Stimulated activated CD4-positive, alpha-beta T cell treated with anti-CD3 and anti-CD28 coated beads, Interleukin-2, amount 100 ng/mL, for 48 hours (primary cell): ENCODE results near the gene R3HDM2.
"Not testable (repeated sequence)": the region's sequence is repeated elsewhere in the genome, so short reads cannot be mapped to it uniquely, and the experiment has no call there.

Experiments used
- DNase-seq, 2 donors: peaks; one replicate each; pipeline ENCODE4 v3.0.0-alpha.2; 2020

Gene R3HDM2

GRCh38 chr12:57452181-57452936 is 21.5 kb upstream of the R3HDM2 start:
- no peak for DNase-seq

GRCh38 chr12:57451233-57451778 is 20.5 kb upstream of the R3HDM2 start:
- no peak for DNase-seq

GRCh38 chr12:57450057-57450456 is 19.2 kb upstream of the R3HDM2 start:
- no peak for DNase-seq

GRCh38 chr12:57449375-57449774 is 18.5 kb upstream of the R3HDM2 start:
- DNase-seq: no peak

DNA sequence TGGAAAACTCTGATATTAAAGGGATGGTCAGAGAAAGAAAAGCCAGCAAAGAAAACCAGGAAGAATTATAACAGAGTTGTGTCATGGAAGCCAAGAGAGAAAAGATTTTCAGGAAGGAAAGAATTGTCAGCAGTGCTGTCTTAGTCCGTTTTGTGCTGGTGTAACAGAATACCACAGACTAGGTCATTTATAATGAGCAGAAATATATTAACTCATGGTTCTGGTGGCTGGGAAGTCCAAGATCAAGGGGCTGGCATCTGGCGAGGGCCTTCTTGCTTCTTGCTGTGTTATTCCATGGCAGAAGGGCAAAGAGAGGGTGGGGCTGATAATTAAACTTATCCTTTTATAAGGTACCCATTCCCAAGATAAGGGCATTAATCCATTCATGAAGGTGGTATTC is 17.8 kb upstream of the R3HDM2 start:
- no peak for DNase-seq

GRCh38 chr12:57446292-57446960 is 15.6 kb upstream of the R3HDM2 start:
- DNase-seq: no peak

DNA sequence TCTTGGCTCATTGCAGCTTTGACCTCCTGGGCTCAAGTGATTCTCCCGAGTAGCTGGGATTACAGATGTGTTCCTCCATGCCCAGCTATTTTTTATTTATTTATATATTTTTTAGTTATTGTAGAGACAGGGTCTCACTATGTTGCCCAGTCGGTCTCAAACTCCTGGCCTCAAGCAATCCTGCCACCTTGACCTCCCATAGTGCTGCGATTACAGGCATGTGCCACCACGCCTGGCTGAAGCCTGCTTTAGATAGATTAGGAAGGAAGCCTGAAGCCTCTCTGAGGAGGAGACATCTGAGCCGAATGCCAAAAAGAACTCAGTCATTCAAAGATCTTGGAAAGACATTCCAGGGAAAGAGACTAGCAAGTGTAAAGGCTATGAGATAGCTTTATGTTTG is 13.9 kb upstream of the R3HDM2 start:
- DNase-seq: no peak

- not testable (repeated sequence) for DNase-seq
Observed at GRCh38 chr12:57444337-57444736, 13.5 kb upstream of the R3HDM2 start.

DNA sequence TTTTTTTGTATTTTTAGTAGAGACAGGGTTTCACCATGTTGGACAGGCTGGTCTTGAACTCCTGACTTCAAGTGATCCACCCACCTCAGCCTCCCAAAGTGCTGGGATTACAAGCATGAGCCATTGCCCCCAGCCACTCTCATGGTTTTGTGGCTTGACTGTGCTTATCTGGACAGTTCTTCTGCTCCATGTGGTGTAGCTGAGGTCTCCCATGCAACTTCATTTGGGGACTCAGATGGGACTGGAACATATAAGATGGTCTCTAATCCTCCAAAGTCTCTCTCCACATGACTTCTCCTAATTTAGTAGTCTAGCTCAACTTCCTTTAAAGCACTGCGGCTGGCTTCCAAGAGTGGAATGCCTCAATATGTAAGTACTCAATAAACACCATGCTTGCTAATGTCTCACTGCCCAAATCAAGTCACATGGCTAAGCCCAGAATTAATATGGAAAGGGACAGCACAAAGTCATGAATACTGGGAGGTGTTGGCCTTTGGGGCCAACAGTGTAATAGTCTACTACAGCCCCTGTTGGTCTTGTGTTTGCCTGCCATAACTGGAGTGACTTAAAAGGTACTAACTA is 11.1 kb upstream of the R3HDM2 start:
- no peak for DNase-seq

GRCh38 chr12:57441393-57441792 is 10.6 kb upstream of the R3HDM2 start:
- DNase-seq: not testable (repeated sequence)

DNA sequence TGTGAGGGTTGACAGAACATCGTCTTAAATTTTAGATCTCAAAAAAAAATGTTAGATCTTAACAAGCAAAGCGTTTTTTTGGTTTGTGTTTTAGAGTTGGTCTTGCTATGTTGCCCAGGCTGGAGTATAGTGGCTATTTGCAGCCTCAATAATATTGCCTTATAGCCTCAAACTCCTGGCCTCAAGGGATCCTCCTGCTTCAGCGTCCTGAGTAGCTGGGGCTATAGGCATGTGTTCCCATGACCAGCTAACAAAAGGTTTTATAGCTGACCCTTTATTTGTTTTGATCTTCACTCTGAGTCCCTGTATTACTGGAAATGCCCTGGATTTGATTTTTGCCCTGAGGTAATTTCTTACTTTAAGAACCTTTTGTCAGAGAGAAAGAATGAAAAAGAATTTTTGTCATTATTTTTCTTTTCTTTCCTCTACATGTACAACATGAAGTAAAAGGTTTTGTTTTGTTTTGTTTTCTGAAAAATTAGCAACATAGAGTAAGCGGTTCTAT is 9.0 kb upstream of the R3HDM2 start:
- no peak for DNase-seq

GRCh38 chr12:57438400-57438799 is 7.6 kb upstream of the R3HDM2 start:
- no peak for DNase-seq

DNA sequence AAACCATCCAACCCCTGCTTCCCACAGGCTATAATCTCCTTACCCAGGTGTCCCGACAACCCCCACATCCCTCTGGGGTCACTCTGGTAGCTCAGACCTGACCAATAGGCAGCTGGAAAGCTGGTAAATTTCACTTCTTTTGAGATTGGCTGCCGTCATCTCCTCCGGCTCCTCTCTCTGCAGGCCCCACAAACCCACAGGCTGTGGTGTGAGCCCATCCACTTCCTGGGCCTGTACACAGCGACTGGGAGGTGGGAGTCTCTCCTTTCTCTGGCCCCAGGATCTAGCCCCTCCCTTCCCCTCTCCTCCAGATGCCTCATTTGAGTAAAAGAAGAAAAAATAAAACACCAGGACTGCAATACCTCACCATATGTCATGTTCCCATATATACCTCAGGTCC is 4.5 kb upstream of the R3HDM2 start:
- no peak for DNase-seq

GRCh38 chr12:57434517-57435223 is 3.8 kb upstream of the R3HDM2 start, which contains the start of gene INHBC:
Gene INHBC (plus strand): TSS chr12:57434784. CDS start chr12:57434887, 103 bp downstream.
- no peak for DNase-seq

- no peak for DNase-seq
Observed at GRCh38 chr12:57433370-57433769, 2.5 kb upstream of the R3HDM2 start.

DNA sequence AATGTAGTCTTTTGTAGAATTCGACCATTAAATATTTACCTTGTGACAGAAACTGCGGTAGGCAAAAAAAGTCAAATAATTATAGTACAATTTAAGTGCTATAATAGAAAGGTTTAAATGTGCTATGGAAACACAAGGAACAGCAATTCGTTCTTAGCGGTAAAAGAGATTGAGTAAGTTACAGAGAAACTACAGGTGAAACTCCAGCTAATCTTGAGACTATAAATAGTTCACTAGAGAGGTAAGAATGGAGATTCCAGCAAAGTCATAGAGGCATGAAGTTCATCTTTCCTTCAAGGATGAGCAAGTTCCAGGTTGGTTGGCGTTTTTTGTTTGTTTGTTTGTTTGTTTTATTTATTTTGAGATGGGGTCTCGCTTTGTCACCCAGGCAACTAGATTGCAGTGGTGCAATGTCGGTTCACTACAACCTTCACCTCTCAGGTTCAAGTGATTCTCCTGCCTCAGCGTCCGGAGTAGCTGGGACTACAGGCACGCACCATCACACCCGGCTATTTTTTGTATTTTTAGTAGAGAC is 878 bp upstream of the R3HDM2 start:
- no peak for DNase-seq

GRCh38 chr12:57430112-57430930 is 522 bp downstream of the R3HDM2 start:
- no peak for DNase-seq

DNA sequence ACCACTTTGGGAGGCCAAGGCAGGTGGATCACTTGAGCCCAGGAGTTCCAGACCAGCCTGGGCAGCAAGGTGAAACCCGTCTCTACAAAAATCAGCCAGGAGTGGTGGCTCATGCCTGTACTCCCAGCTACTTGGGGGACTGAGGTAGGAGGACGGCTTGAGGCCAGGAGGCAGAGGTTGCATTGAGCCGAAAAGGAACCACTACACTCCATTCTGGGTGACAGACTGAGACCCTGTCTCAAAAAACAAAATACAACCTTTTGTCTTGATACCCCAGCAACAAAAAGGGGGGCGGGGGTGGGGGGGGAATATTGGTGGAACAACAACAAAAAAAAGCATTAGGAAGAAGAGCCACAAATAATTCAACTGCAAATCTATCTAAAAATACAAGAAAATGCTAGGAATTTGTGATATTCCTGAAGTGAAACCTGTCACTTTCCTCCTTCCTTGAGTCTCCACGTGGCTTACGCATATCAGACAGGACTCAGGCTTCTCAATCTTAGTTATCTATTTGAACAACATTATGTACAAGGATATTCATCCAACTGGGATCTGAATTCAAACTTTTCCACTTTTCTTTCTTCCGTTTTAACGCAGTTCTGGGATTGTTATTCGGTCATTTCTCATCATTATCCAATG is 1.3 kb downstream of the R3HDM2 start:
- DNase-seq: no peak

DNA sequence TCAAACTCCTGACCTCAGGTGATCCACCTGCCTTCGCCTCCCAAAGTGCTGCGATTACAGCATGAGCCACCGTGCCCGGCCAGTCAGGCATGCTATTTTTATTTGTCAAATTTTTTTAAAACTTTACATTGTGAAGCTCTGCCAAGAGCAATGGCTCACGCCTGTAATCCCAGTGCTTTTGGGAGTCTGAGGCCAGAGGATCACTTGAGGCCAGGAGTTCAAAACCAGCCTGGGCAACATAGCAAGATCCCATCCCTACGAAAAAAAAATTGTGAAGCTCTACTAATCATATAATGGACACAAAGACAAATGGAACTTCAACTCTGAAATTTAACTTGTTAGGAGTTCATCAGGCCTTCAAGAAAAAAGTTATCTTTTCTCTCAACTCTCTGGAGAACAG is 1.9 kb downstream of the R3HDM2 start:
- DNase-seq: no peak

DNA sequence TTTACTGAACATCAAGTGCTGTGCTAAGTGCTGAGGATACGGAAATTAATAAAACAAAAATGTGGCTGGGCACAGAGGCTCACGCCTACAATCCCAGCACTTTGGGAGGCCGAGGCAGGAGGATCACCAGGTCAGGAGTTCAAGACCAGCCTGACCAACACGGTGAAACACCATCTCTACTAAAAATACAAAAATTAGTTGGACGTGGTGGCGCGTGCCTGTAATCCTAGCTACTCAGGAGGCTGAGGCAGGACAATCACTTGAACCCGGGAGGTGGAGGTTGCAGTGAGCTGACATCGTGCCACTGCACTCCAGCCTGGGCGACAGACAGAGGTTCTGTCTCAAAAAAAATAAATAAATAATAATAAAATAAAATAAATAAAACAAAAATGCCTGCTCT is 3.9 kb downstream of the R3HDM2 start:
- DNase-seq: not testable (repeated sequence)

- DNase-seq: no peak
Observed at GRCh38 chr12:57420482-57420881, 10.4 kb downstream of the R3HDM2 start.
